Fibroblast of the aortic adventitia (primary cell): ENCODE data around the gene PCDH8. TPM values are rescaled to one million over a fixed set of nuclear protein-coding genes. Genes with fewer than 3 reads are reported as not detected.

Source experiments
- DNase-seq: peaks from one replicate; pipeline ENCODE4 v3.0.0-alpha.2; 2010; ENCODE audit warnings: low read depth
- H3K4me3 ChIP-seq: 2 replicates; pipeline ENCODE4 v1.5.1; 2011; ENCODE audit warnings: low read depth, mild to moderate bottlenecking, control low read depth, low read length, moderate library complexity
- total RNA-seq: library from RNA; depleted of rRNA; stranded (reverse); fragments of >200 nt; gene quantifications from 2 replicates; pipeline ENCODE4 v1.2.3, GENCODE V29; 2012; ENCODE audit warnings: low replicate concordance
- TF ChIP-seq, protein P1 (sequence below): IDR thresholded peaks from 2 replicates; pipeline ENCODE4 v1.5.1; 2011; ENCODE audit warnings: mild to moderate bottlenecking, low read length, control low read depth, inconsistent platforms; ENCODE audit not compliant: insufficient read depth

Gene PCDH8
- total RNA-seq, 1 donor: not detected

DNA sequence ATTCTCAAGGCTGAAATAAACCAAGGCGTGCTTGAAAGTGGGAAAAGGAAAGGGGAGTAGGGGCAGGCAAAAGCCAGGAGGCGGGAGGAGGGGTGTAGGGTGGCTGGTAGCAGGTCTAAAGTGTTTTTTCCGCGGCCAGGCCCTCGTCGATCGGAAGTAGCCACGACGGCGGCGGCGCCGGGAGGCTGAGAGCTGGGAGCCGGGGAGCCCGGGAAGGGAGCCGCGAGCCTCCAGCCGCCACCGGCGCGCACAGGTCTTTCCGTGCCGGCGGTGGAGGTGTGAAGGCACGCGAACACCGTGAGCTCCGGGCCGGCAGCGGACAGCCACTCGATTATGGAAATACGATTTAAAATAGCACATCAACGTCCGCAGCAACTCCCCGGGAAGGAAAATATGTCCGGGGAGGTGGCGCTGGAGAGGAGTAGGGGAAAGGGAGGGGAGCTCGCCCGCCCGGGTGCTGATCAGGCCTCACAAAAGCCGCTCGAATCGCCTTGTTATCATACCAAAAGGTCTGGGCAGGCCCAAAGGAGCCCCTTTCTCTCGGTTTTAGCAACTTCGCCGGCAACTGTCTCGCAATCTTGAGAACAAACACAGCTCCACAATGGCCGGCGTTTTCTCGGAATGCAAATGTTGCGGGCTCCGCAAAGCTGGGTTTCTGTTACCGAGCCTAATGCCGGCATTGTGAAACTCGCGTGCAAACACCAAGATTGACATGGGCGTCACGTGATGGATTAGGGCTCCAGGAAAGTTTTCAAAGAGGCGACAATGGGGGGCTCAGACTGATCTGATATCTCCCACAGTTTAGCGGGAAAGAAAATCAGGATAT is 2.9 kb upstream of the PCDH8 start:
- TF ChIP-seq, protein P1, sequence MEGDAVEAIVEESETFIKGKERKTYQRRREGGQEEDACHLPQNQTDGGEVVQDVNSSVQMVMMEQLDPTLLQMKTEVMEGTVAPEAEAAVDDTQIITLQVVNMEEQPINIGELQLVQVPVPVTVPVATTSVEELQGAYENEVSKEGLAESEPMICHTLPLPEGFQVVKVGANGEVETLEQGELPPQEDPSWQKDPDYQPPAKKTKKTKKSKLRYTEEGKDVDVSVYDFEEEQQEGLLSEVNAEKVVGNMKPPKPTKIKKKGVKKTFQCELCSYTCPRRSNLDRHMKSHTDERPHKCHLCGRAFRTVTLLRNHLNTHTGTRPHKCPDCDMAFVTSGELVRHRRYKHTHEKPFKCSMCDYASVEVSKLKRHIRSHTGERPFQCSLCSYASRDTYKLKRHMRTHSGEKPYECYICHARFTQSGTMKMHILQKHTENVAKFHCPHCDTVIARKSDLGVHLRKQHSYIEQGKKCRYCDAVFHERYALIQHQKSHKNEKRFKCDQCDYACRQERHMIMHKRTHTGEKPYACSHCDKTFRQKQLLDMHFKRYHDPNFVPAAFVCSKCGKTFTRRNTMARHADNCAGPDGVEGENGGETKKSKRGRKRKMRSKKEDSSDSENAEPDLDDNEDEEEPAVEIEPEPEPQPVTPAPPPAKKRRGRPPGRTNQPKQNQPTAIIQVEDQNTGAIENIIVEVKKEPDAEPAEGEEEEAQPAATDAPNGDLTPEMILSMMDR: no peak
- peak overlapping the region; percentile 68 for H3K4me3 ChIP-seq
- DNase-seq: peak; percentile 15

DNA sequence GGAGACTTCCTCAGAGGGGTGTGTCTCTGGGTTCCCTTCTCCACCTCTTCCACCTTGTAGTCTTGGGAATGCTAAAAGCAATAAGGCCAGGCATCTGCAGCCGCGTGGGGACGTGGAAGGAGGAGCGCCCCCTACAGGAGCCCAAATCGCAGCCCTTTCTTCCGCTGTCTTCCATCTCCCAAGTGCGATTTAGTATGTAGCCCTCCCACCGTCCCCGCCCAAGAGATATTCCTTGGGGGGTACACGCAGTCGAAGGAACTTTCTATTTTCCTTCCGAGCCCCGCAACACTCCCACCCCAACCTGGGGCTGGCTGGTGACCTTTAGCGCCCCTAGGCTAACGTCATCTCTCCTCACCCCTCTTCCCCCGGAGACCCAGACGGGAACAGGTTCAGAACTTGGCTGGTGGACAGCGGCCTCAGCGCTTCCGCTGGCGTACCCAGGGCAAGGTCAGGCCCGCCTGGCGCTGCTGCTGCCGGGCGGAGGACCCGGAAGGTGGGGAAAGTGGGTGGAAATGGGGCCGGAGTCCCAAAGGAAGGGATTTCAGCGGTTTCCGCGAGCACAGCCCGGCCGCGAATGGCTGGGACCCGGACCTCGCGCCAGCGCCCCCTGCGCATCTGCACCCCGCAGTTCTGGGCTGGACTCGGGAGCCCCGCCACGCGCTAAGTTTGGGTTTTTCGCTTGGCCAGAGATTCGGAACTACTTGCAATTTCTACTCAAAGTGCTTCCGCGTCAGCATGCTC is 2.1 kb upstream of the PCDH8 start:
- TF ChIP-seq, protein P1: no peak
- DNase-seq: peak; percentile 34
- peak overlapping the region; percentile 68 for H3K4me3 ChIP-seq

DNA sequence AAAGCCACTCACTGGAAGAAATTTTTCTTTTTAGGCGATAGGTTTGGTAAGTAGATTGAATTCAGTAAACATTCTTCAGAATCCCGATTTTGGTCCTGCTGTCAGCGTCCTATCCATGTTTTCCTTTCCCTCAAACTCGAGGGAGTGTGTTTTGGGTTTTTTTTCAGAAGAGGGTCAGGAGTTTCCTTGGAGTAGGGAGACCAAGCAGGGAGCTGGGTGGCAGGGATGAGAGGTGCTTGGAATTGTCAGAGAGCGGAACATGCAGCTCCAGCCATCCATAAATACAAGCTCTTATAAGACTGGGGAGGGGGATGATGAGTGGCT is 1.6 kb upstream of the PCDH8 start:
- DNase-seq: no peak
- TF ChIP-seq, protein P1: no peak
- no peak overlapping the region for H3K4me3 ChIP-seq

DNA sequence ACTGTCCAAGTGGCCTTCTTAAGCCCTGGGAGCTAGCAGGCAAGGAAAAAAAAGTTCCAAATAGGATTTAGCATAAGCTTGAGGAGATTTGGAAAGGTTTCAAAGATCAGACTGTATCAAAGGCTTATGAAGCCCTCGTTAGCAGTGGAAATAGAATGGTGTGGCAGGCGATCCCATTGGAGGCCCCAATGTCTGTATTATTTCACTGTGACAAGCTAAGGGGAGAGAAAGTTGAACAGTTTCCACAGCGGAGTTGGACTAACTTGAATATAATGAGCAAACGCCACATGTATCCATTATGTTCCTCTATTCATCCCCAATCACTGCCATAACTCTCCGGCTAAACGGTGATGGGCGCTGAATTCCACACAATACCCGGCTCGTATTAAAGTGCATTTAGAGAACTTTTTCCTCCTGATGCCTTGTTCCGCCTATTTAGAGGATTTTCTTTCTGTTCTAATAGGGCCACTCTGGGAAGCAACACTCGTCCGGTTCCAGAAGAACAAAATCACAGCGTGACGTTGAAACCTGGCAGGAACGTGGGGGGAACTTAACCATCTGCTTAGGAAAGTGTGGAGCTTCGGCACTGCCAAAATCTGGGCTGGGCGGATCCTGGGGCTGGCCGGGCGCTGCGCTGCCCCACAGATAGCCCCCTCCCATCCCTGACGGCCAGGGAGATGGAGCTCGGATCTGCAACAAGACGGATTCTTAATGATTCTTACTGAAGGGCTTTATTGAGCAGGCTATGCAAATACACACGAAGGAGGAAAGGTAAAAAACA is 1.0 kb upstream of the PCDH8 start:
- TF ChIP-seq, protein P1: no peak
- no peak overlapping the region for H3K4me3 ChIP-seq
- no peak for DNase-seq

DNA sequence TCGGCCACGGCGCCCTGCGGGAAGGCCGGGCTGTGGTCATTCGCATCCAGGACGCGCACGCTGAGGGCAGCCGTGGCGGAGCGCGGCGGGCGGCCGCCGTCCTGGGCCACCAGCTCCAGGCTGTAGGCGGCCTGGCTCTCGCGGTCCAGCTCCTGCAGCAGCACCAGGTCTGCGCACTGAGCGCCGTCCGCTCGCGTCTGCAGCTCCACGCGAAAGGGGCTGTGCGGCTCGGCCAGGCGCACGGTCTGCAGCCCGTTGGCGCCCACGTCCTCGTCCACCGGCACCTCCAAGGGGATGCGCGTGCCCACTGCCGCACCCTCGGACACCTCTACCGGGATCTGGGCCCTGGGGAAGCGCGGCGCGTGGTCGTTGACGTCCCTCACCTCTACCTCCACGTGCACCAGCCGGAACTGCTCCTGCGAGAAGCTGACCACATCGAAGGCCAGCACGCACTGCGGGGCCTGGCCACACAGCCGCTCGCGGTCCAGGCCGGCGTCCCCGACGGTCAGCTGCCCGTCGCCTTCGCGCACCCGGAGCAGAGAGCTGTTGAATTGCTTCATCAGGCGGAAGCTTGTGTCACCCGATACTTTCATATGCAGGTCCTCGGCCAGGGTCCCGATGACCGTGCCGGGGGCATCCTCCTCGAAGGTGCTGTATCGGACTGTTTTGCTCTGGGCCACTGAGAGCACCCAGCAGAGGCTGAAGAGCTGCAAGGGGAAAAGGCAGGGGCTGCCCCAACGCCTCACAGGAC is 583 bp downstream of the PCDH8 start:
- TF ChIP-seq, protein P1: no peak

DNA sequence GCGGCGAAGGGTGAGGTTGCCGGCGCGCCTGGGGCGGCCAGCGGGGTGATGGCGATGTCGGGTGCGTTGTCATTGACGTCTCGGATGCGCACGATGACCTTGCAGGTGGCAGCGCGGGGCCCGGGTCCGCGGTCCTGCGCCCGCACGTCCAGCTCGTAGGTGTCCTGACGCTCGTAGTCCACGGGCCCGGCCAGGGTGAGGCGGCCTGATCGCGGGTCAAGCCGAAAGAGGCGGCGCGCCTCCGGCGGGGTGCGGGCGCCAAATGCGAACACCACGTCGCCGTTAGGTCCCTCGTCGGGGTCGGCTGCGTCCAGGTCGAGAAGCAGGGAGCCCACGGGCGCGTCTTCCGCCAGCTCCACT is 1.1 kb downstream of the PCDH8 start:
- TF ChIP-seq, protein P1: no peak
- H3K4me3 ChIP-seq: no peak overlapping the region
- DNase-seq: no peak

More for the DNA sequence above, 583 bp downstream of the PCDH8 start:
- H3K4me3 ChIP-seq: no peak overlapping the region
- no peak for DNase-seq
